K562 (cell line): ENCODE data around the gene ADK. TPM values are rescaled to one million over a fixed set of nuclear protein-coding genes. Genes with fewer than 3 reads are reported as not detected.

Source experiments
- ARID3B ChIP-seq: fragments of 250-450 bp; sonication (Bioruptor Pico); IDR thresholded peaks from 2 replicates; pipeline ENCODE4 v1.4.0; 2020; ENCODE audit warnings: borderline replicate concordance
- EP400 ChIP-seq: fragments of 450-650 bp; IDR thresholded peaks from 2 replicates; pipeline ENCODE4 v1.6.1; 2017; ENCODE audit warnings: antibody characterized with exemption, mild to moderate bottlenecking, moderate library complexity
- EWSR1 ChIP-seq: fragments of 450-650 bp; IDR thresholded peaks from 2 replicates; pipeline ENCODE4 v1.6.1; 2018; ENCODE audit warnings: borderline replicate concordance, mild to moderate bottlenecking, low read depth, moderate library complexity; ENCODE audit not compliant: partially characterized antibody
- FOXK2 ChIP-seq, 2 experiments: fragments of 450-650 bp; IDR thresholded peaks in 1 of 2; conservative IDR thresholded peaks in 1 of 2; 2 replicates each; pipeline ENCODE4 v1.6.1; 2016; ENCODE audit warnings: low read depth in 2 of 2, mild to moderate bottlenecking in 1 of 2
- KLF6 ChIP-seq: fragments of 250-450 bp; sonication (Bioruptor Pico); IDR thresholded peaks from 2 replicates; pipeline ENCODE4 v1.4.0; 2020; ENCODE audit warnings: mild to moderate bottlenecking, moderate library complexity, borderline replicate concordance
- LCOR ChIP-seq: sonication (generic); formaldehyde crosslinking; IDR thresholded peaks from 2 replicates; pipeline ENCODE4 v1.8.0; 2022; ENCODE audit warnings: mild to moderate bottlenecking, missing genetic modification reagents
- TCF3 ChIP-seq: sonication (generic); formaldehyde crosslinking; IDR thresholded peaks from 2 replicates; pipeline ENCODE4 v1.4.0; 2020; ENCODE audit warnings: mild to moderate bottlenecking, missing genetic modification reagents
- TEAD2 ChIP-seq: fragments of 450-650 bp; IDR thresholded peaks from 2 replicates; pipeline ENCODE4 v1.6.1; 2016; ENCODE audit warnings: missing genetic modification characterization, control low read depth, missing compliant biosample characterization
- UBTF ChIP-seq, 2 experiments: IDR thresholded peaks; 2 replicates each; pipeline ENCODE4 v1.6.1; 2012; ENCODE audit warnings: improper control_type of control experiment in 2 of 2, low read depth in 2 of 2, low read length in 2 of 2, borderline replicate concordance in 1 of 2
- ZNF124 ChIP-seq: sonication (generic); formaldehyde crosslinking; IDR thresholded peaks from 2 replicates; pipeline ENCODE4 v1.8.1; 2022; ENCODE audit warnings: missing genetic modification reagents
- ZNF140 ChIP-seq: fragments of 250-450 bp; sonication (Bioruptor Pico); IDR thresholded peaks from 2 replicates; pipeline ENCODE4 v1.8.0; 2021; ENCODE audit warnings: moderate library complexity, mild to moderate bottlenecking, inconsistent platforms
- ZNF239 ChIP-seq: fragments of 250-450 bp; sonication (Bioruptor Pico); IDR thresholded peaks from 2 replicates; pipeline ENCODE4 v1.4.0; 2020; ENCODE audit warnings: mild to moderate bottlenecking
- ZNF778 ChIP-seq: fragments of 450-650 bp; formaldehyde crosslinking; IDR thresholded peaks from 2 replicates; pipeline ENCODE4 v1.4.0; 2020; ENCODE audit warnings: mild to moderate bottlenecking, moderate library complexity
- polyA plus RNA-seq, 8 experiments: library from polyadenylated mRNA; depleted of rRNA in 4 of 8; stranded (reverse) in 5 of 8; unstranded in 3 of 8; fragments of >200 nt; fragmentation: Nextera tagmentation in 2 of 8; fragmentation: Illumina TruSeq in 1 of 8; extraction: Ambion mirVana in 2 of 8; extraction: Trizol in 1 of 8; gene quantifications; 2 replicates each; pipeline versions ENCODE4 v1.2.1 to v1.2.3, GENCODE V29; 2011 to 2014; ENCODE audit warnings: inconsistent platforms in 1 of 8, missing spikeins in 1 of 8
- total RNA-seq, 7 experiments: library from RNA; depleted of rRNA in 6 of 7; stranded (reverse); fragments of >200 nt in 6 of 7; fragmentation: Illumina TruSeq in 2 of 7; extraction: Trizol in 2 of 7; gene quantifications; 2 replicates each; pipeline versions ENCODE4 v1.2.1 to v1.2.3, GENCODE V29; 2011 to 2021; ENCODE audit warnings: low replicate concordance in 1 of 7
- TF ChIP-seq, protein P1 (sequence below): fragments of 250-450 bp; sonication (Bioruptor Pico); IDR thresholded peaks from 2 replicates; pipeline ENCODE4 v1.8.0; 2022; ENCODE audit warnings: moderate library complexity, mild to moderate bottlenecking, inconsistent platforms
- TF ChIP-seq, protein P2 (sequence below): fragments of 250-450 bp; sonication (Bioruptor Pico); IDR thresholded peaks from 2 replicates; pipeline ENCODE4 v1.4.0; 2020; ENCODE audit warnings: mild to moderate bottlenecking, moderate library complexity
- TF ChIP-seq, protein P3 (sequence below): sonication (generic); formaldehyde crosslinking; IDR thresholded peaks from 2 replicates; pipeline ENCODE4 v1.8.0; 2023; ENCODE audit warnings: mild to moderate bottlenecking, missing genetic modification reagents

Gene ADK
- total and polyA plus RNA-seq, 9 of the 15 experiments (the other 6 are each of a cell fraction or from before 2014, with no cell fraction given), result 54.2 to 97.8 (median 73.6) TPM

DNA sequence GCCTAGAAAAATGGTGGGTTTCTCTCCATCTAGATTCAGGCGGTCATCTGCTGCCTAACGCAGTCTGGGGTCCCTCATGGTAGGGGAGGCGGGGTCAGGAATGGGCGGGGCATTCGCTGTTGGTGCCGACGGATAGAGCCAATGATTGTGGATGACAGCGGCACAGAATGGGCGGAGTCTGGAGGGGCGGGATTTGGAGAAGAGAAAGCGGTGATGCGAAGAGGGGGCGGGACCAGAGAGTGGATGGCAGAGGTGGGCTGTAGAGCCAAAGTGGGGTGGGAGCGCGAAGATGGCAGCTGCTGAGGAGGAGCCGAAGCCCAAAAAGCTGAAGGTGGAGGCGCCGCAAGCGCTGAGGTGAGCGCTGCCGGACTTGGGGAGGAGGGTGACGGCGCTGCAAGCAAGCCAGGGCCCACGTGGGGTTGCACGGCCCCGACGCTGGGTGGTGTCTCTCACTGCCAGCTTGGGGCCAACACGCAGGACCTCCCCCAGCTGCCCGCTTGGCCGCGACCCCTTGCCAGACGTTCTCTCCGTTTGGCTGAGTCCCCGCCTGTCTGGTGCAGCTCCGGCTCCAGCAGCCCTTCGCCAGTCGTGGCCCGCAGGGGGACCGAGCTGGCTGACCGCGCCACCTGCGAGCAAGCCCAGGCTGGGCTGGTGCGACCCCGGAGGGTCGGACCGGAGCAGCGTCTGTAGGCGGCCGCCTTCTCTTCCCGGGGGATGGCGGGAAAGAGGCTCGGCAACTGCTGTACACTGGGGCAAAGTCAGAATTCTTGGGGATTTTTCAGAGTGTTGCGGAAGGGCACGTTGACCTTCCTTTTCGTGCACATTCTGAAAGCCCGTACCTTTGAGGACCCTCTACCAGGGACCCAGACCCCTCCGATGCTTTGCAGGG, at the start of gene ADK (continued):
- TF ChIP-seq, protein P1, sequence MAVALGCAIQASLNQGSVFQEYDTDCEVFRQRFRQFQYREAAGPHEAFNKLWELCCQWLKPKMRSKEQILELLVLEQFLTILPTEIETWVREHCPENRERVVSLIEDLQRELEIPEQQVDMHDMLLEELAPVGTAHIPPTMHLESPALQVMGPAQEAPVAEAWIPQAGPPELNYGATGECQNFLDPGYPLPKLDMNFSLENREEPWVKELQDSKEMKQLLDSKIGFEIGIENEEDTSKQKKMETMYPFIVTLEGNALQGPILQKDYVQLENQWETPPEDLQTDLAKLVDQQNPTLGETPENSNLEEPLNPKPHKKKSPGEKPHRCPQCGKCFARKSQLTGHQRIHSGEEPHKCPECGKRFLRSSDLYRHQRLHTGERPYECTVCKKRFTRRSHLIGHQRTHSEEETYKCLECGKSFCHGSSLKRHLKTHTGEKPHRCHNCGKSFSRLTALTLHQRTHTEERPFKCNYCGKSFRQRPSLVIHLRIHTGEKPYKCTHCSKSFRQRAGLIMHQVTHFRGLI (CRISPR knock-in tag), result no peak
- TF ChIP-seq, protein P2, sequence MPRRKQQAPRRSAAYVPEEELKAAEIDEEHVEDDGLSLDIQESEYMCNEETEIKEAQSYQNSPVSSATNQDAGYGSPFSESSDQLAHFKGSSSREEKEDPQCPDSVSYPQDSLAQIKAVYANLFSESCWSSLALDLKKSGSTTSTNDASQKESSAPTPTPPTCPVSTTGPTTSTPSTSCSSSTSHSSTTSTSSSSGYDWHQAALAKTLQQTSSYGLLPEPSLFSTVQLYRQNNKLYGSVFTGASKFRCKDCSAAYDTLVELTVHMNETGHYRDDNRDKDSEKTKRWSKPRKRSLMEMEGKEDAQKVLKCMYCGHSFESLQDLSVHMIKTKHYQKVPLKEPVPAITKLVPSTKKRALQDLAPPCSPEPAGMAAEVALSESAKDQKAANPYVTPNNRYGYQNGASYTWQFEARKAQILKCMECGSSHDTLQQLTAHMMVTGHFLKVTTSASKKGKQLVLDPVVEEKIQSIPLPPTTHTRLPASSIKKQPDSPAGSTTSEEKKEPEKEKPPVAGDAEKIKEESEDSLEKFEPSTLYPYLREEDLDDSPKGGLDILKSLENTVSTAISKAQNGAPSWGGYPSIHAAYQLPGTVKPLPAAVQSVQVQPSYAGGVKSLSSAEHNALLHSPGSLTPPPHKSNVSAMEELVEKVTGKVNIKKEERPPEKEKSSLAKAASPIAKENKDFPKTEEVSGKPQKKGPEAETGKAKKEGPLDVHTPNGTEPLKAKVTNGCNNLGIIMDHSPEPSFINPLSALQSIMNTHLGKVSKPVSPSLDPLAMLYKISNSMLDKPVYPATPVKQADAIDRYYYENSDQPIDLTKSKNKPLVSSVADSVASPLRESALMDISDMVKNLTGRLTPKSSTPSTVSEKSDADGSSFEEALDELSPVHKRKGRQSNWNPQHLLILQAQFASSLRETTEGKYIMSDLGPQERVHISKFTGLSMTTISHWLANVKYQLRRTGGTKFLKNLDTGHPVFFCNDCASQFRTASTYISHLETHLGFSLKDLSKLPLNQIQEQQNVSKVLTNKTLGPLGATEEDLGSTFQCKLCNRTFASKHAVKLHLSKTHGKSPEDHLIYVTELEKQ (CRISPR knock-in tag), result no peak
- peak; percentile 15 to 54; a peak in 3 of 4 replicates for TF ChIP-seq FOXK2 (conservative IDR thresholded peaks at IDR 0.05 in 1 of 2, IDR thresholded peaks at IDR 0.05 in 1 of 2; ENCODE audit: low read depth in 2 of 2)
- no peak for TF ChIP-seq ZNF124 (CRISPR knock-in tag)
- TF ChIP-seq ARID3B (CRISPR knock-in tag), result no peak
- TF ChIP-seq ZNF778, result no peak
- TF ChIP-seq ZNF239 (CRISPR knock-in tag), result no peak
- TF ChIP-seq, protein P3, sequence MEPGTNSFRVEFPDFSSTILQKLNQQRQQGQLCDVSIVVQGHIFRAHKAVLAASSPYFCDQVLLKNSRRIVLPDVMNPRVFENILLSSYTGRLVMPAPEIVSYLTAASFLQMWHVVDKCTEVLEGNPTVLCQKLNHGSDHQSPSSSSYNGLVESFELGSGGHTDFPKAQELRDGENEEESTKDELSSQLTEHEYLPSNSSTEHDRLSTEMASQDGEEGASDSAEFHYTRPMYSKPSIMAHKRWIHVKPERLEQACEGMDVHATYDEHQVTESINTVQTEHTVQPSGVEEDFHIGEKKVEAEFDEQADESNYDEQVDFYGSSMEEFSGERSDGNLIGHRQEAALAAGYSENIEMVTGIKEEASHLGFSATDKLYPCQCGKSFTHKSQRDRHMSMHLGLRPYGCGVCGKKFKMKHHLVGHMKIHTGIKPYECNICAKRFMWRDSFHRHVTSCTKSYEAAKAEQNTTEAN (CRISPR knock-in tag), result peak; percentile 88; the same call in 1 of the 2 replicates
- 0 out of 2 replicates have a peak, but pooled peaks have one; percentile 76 for TF ChIP-seq LCOR (CRISPR knock-in tag)
- TF ChIP-seq EWSR1, result no peak
- peak; percentile 89; the same call in 1 of the 2 replicates for TF ChIP-seq EP400
- TF ChIP-seq TCF3, result no peak
- TF ChIP-seq KLF6, result no peak
- TF ChIP-seq TEAD2 (tag), result no peak
- TF ChIP-seq UBTF (IDR thresholded peaks at IDR 0.05; ENCODE audit: borderline replicate concordance in 1 of 2, low read depth in 2 of 2, low read length in 2 of 2), result peak; percentile 42 to 83; a peak in 1 of 4 replicates
- TF ChIP-seq ZNF140 (CRISPR knock-in tag), result no peak
